DOHH2 (cell line): ENCODE measurements around the gene APBA2.
"Not testable (repeated sequence)": the region's sequence is repeated elsewhere in the genome, so short reads cannot be mapped to it uniquely, and the experiment has no call there.

Experiments
- H3F3A ChIP-seq: fragments of 200-600 bp; sonication (generic), shearing (Covaris generic); 2 replicates; pipeline ENCODE4 v1.6.0; 2016; ENCODE audit warnings: antibody characterized with exemption, mild to moderate bottlenecking; ENCODE audit not compliant: control insufficient read depth, insufficient read depth
- H3K27ac ChIP-seq: fragments of 200-600 bp; sonication (generic); 2 replicates; pipeline ENCODE4 v1.5.1; 2014; ENCODE audit warnings: low read depth, mild to moderate bottlenecking, low read length, moderate library complexity
- H3K27me3 ChIP-seq: fragments of 200-600 bp; sonication (generic); 2 replicates; pipeline ENCODE4 v1.6.1; 2014; ENCODE audit warnings: mild to moderate bottlenecking, low read length, mixed read lengths; ENCODE audit not compliant: control insufficient read depth
- H3K36me3 ChIP-seq: fragments of 200-600 bp; sonication (generic); 2 replicates; pipeline ENCODE4 v1.6.1; 2014; ENCODE audit warnings: mild to moderate bottlenecking, low read length, moderate library complexity, mixed read lengths; ENCODE audit not compliant: control insufficient read depth
- H3K4me1 ChIP-seq: fragments of 200-600 bp; sonication (generic); 2 replicates; pipeline ENCODE4 v1.6.1; 2014; ENCODE audit warnings: mild to moderate bottlenecking, low read length, mixed read lengths; ENCODE audit not compliant: control insufficient read depth
- H3K4me2 ChIP-seq: fragments of 200-600 bp; sonication (generic); 2 replicates; pipeline ENCODE4 v1.6.0; 2014; ENCODE audit warnings: mild to moderate bottlenecking, low read length, moderate library complexity
- H3K4me3 ChIP-seq: fragments of 200-600 bp; sonication (generic); 2 replicates; pipeline ENCODE4 v1.5.1; 2014; ENCODE audit warnings: mild to moderate bottlenecking, low read length, mixed read lengths
- H3K79me2 ChIP-seq: fragments of 200-600 bp; sonication (generic); 2 replicates; pipeline ENCODE4 v1.6.1; 2014; ENCODE audit warnings: mild to moderate bottlenecking, low read length, mixed read lengths; ENCODE audit not compliant: control insufficient read depth
- H3K9me2 ChIP-seq: fragments of 200-600 bp; sonication (generic); replicated peaks from 2 replicates; pipeline ENCODE4 v1.6.1; 2014; ENCODE audit warnings: mild to moderate bottlenecking, low read length, mixed read lengths; ENCODE audit not compliant: control insufficient read depth
- H3K9me3 ChIP-seq: fragments of 200-600 bp; sonication (generic); 2 replicates; pipeline ENCODE4 v1.6.1; 2014; ENCODE audit warnings: antibody characterized with exemption, low read length, mixed read lengths; ENCODE audit not compliant: control insufficient read depth, insufficient read depth
- H4K20me1 ChIP-seq: fragments of 200-600 bp; sonication (generic); 2 replicates; pipeline ENCODE4 v1.6.0; 2014; ENCODE audit warnings: low read depth, mild to moderate bottlenecking, antibody characterized with exemption, low read length, moderate library complexity; ENCODE audit not compliant: control insufficient read depth, insufficient read depth
- CTCF ChIP-seq: fragments of 200-600 bp; sonication (generic); IDR thresholded peaks from one replicate; pipeline ENCODE4 v1.5.1; 2014; ENCODE audit warnings: antibody characterized with exemption, mild to moderate bottlenecking, low read depth, low read length; ENCODE audit not compliant: poor library complexity, severe bottlenecking
- EZH2phosphoT487 ChIP-seq: fragments of 200-600 bp; sonication (generic); IDR thresholded peaks from 2 replicates; pipeline ENCODE4 v1.6.1; 2017; ENCODE audit warnings: borderline replicate concordance, mild to moderate bottlenecking, antibody characterized with exemption, low read length, moderate library complexity, mixed read lengths

The APBA2 gene

GRCh38 chr15:29024662-29025061 is 138.9 kb downstream of the APBA2 start:
- no peaks in the 10 kb centered on the region for H3K9me2 ChIP-seq
- H3K4me2 ChIP-seq: no peak overlapping the region
- no peaks in the 10 kb centered on the region for H4K20me1 ChIP-seq
- H3K36me3 ChIP-seq: no peaks in the 10 kb centered on the region
- no peak overlapping the region for H3K4me3 ChIP-seq
- no peaks in the 10 kb centered on the region for H3K27me3 ChIP-seq
- no peaks in the 10 kb centered on the region for H3K4me1 ChIP-seq
- H3K79me2 ChIP-seq: no peaks in the 10 kb centered on the region
- H3F3A ChIP-seq: no peaks in the 10 kb centered on the region
- TF ChIP-seq CTCF (no peak), EZH2phosphoT487 (no peak)
- H3K27ac ChIP-seq: no peak overlapping the region
- H3K9me3 ChIP-seq: no peaks in the 10 kb centered on the region

- not testable (repeated sequence) for H3F3A ChIP-seq, H3K4me1 ChIP-seq, H3K9me3 ChIP-seq, H3K9me2 ChIP-seq, H3K4me3 ChIP-seq, H3K27me3 ChIP-seq, H4K20me1 ChIP-seq, H3K79me2 ChIP-seq, H3K27ac ChIP-seq, H3K36me3 ChIP-seq, H3K4me2 ChIP-seq
Measured at GRCh38 chr15:29025411-29025810, 139.6 kb downstream of the APBA2 start.

- H4K20me1 ChIP-seq, H3K36me3 ChIP-seq, H3K27ac ChIP-seq, H3F3A ChIP-seq, H3K4me2 ChIP-seq, H3K9me2 ChIP-seq, H3K4me3 ChIP-seq, H3K27me3 ChIP-seq, H3K9me3 ChIP-seq, H3K4me1 ChIP-seq, H3K79me2 ChIP-seq: not testable (repeated sequence)
Measured at GRCh38 chr15:29028158-29028557, 142.4 kb downstream of the APBA2 start.

GRCh38 chr15:29029651-29030195 is 143.9 kb downstream of the APBA2 start:
- H3K36me3 ChIP-seq: no peaks in the 10 kb centered on the region
- no peak overlapping the region for H3K4me2 ChIP-seq
- TF ChIP-seq EZH2phosphoT487 (no peak), CTCF (no peak)
- H3K27ac ChIP-seq: no peak overlapping the region
- no peaks in the 10 kb centered on the region for H3K4me1 ChIP-seq
- no peaks in the 10 kb centered on the region for H4K20me1 ChIP-seq
- H3K9me2 ChIP-seq: no peaks in the 10 kb centered on the region
- H3K27me3 ChIP-seq: no peaks in the 10 kb centered on the region
- H3K9me3 ChIP-seq: peaks cover 3% of the 10 kb centered on the region; the same call in 1 of the 2 replicates
- H3K79me2 ChIP-seq: no peaks in the 10 kb centered on the region
- no peak overlapping the region for H3K4me3 ChIP-seq
- H3F3A ChIP-seq: no peaks in the 10 kb centered on the region
